IMR-90 (cell line): ENCODE measurements around the gene MCAM. TPM values are rescaled to one million over a fixed set of nuclear protein-coding genes. Genes with fewer than 3 reads are reported as not detected.

Experiments
- ATAC-seq: fragments of 200-7000 bp; cut with Tn5 transposase; 2 replicates; pipeline ENCODE4 v1.9.1; 2020; ENCODE audit warnings: low read depth, mild to moderate bottlenecking, moderate library complexity
- BruUV-seq: library from RNA; stranded (reverse); fragments of 400-500 nt; replicated peaks from 2 replicates; lab custom pipeline; 2021; lab: Mats Ljungman, UMichigan
- CTCF ChIA-PET: fragments of 300-600 bp; formaldehyde crosslinking; extraction: SDS; loops from one replicate; lab custom pipeline; 2021; ENCODE audit warnings: antibody characterized with exemption; lab: Yijun Ruan, JAX
- POLR2A ChIA-PET: fragments of 300-600 bp; sonication (Branson Sonifier 250); formaldehyde crosslinking; loops from one replicate; lab custom pipeline; 2022; ENCODE audit warnings: antibody characterized with exemption; ENCODE audit not compliant: unreplicated experiment; lab: Charles Lee
- DNase-seq: peaks from one replicate; pipeline ENCODE4 v3.0.0; 2013
- H2AFZ ChIP-seq: replicated peaks from 2 replicates; pipeline ENCODE3; 2013; ENCODE audit warnings: low read length, mild to moderate bottlenecking; ENCODE audit not compliant: poor library complexity
- H2AK5ac ChIP-seq: 2 replicates; pipeline ENCODE4 v1.6.1; 2013; ENCODE audit warnings: low read depth, low read length, inconsistent platforms
- H2AK9ac ChIP-seq: replicated peaks from 2 replicates; pipeline ENCODE3; 2013; ENCODE audit warnings: mild to moderate bottlenecking, low read depth, low read length, moderate library complexity; ENCODE audit not compliant: poor library complexity
- H2BK120ac ChIP-seq: 2 replicates; pipeline ENCODE4 v1.6.1; 2013; ENCODE audit warnings: low read depth, low read length, inconsistent platforms
- H2BK15ac ChIP-seq: 3 replicates; pipeline ENCODE4 v1.6.1; 2013; ENCODE audit warnings: low read depth, low read length, inconsistent platforms
- H2BK20ac ChIP-seq: 2 replicates; pipeline ENCODE4 v1.6.1; 2013; ENCODE audit warnings: low read depth, mild to moderate bottlenecking, inconsistent platforms, low read length, moderate library complexity
- H2BK5ac ChIP-seq: 2 replicates; pipeline ENCODE4 v1.6.1; 2013; ENCODE audit warnings: mild to moderate bottlenecking, low read depth, low read length, inconsistent platforms; ENCODE audit not compliant: poor library complexity, severe bottlenecking
- H3K14ac ChIP-seq: replicated peaks from 2 replicates; pipeline ENCODE4 v1.6.1; 2013; ENCODE audit warnings: low read depth, low read length, inconsistent platforms
- H3K18ac ChIP-seq: 2 replicates; pipeline ENCODE4 v1.6.1; 2013; ENCODE audit warnings: low read depth, low read length, control low read depth
- H3K23ac ChIP-seq: 2 replicates; pipeline ENCODE4 v1.6.1; 2013; ENCODE audit warnings: low read depth, low read length, inconsistent platforms
- H3K27ac ChIP-seq: 2 replicates; pipeline ENCODE4 v1.5.1; 2013; ENCODE audit warnings: mild to moderate bottlenecking, control low read depth, low read length; ENCODE audit not compliant: insufficient read depth
- H3K27me3 ChIP-seq: 2 replicates; pipeline ENCODE4 v1.6.1; 2013; ENCODE audit warnings: low read length; ENCODE audit not compliant: control insufficient read depth, insufficient read depth
- H3K36me3 ChIP-seq: 2 replicates; pipeline ENCODE4 v1.6.1; 2013; ENCODE audit warnings: low read length, mixed read lengths; ENCODE audit not compliant: control insufficient read depth, insufficient read depth
- H3K4ac ChIP-seq: 2 replicates; pipeline ENCODE4 v1.6.1; 2013; ENCODE audit warnings: low read depth, low read length, inconsistent platforms
- H3K4me1 ChIP-seq: 2 replicates; pipeline ENCODE4 v1.6.1; 2013; ENCODE audit warnings: low read length, mixed read lengths; ENCODE audit not compliant: control insufficient read depth, insufficient read depth
- H3K4me2 ChIP-seq: 2 replicates; pipeline ENCODE4 v1.6.1; 2013; ENCODE audit warnings: low read depth, mild to moderate bottlenecking, control low read depth, low read length, moderate library complexity
- H3K4me3 ChIP-seq: 2 replicates; pipeline ENCODE4 v1.5.1; 2013; ENCODE audit warnings: low read depth, mild to moderate bottlenecking, control low read depth, low read length, moderate library complexity; ENCODE audit not compliant: insufficient read depth
- H3K56ac ChIP-seq: 2 replicates; pipeline ENCODE4 v1.6.1; 2013; ENCODE audit warnings: low read length, inconsistent platforms; ENCODE audit not compliant: insufficient read depth; ENCODE audit errors: extremely low read depth
- H3K79me1 ChIP-seq, 2 experiments: 2 replicates each; pipeline ENCODE4 v1.6.1; 2013; ENCODE audit warnings: low read length in 2 of 2, inconsistent platforms in 1 of 2, low read depth in 1 of 2
- H3K9ac ChIP-seq: 2 replicates; pipeline ENCODE4 v1.6.1; 2013; ENCODE audit warnings: low read depth, low read length, control low read depth
- H3K9me1 ChIP-seq: 2 replicates; pipeline ENCODE4 v1.6.1; 2013; ENCODE audit warnings: low read length, inconsistent platforms; ENCODE audit not compliant: insufficient read depth
- H3K9me3 ChIP-seq: 2 replicates; pipeline ENCODE4 v1.6.1; 2013; ENCODE audit warnings: low read length; ENCODE audit not compliant: control insufficient read depth, insufficient read depth
- H4K20me1 ChIP-seq: 2 replicates; pipeline ENCODE4 v1.6.1; 2013; ENCODE audit warnings: low read length, inconsistent platforms; ENCODE audit not compliant: insufficient read depth
- H4K5ac ChIP-seq: 2 replicates; pipeline ENCODE4 v1.6.1; 2013; ENCODE audit warnings: mild to moderate bottlenecking, low read depth, low read length, control low read depth
- H4K8ac ChIP-seq, 2 experiments: 2 replicates each; pipeline ENCODE4 v1.6.1; 2013; ENCODE audit warnings: low read depth in 2 of 2, low read length in 2 of 2, control low read depth in 1 of 2, inconsistent platforms in 1 of 2
- H4K91ac ChIP-seq: 2 replicates; pipeline ENCODE4 v1.6.1; 2013; ENCODE audit warnings: low read depth, low read length, inconsistent platforms; ENCODE audit not compliant: insufficient read depth
- MAFK ChIP-seq: IDR thresholded peaks from 2 replicates; pipeline ENCODE4 v1.6.1; 2012; ENCODE audit warnings: low read depth, low read length, improper control_type of control experiment
- MAZ ChIP-seq: IDR thresholded peaks from 2 replicates; pipeline ENCODE4 v1.6.1; 2012; ENCODE audit warnings: low read depth, mild to moderate bottlenecking, low read length, improper control_type of control experiment, moderate library complexity, borderline replicate concordance
- POLR2A ChIP-seq: IDR thresholded peaks from 2 replicates; pipeline ENCODE4 v1.6.1; 2012; ENCODE audit warnings: mild to moderate bottlenecking, low read depth, low read length
- RAD21 ChIP-seq: IDR thresholded peaks from 2 replicates; pipeline ENCODE4 v1.6.1; 2012; ENCODE audit warnings: low read length, improper control_type of control experiment
- RCOR1 ChIP-seq: IDR thresholded peaks from 2 replicates; pipeline ENCODE4 v1.6.1; 2012; ENCODE audit warnings: mild to moderate bottlenecking, low read length, improper control_type of control experiment; ENCODE audit not compliant: insufficient replicate concordance
- RFX5 ChIP-seq: IDR thresholded peaks from 2 replicates; pipeline ENCODE4 v1.8.0; 2012; ENCODE audit warnings: low read depth, mild to moderate bottlenecking, low read length, moderate library complexity
- WGBS, 2 experiments: methylation state at CpG; one replicate each; pipeline versions ENCODE4 v1.1.5 to v1.1.7; 2013; ENCODE audit warnings: missing lambda C conversion rate in 2 of 2; ENCODE audit not compliant: insufficient read length in 1 of 2; ENCODE audit errors: extremely low coverage in 2 of 2; 5-methylcytosine and 5-hydroxymethylcytosine counted together
- dilution Hi-C: fragments of 300-500 bp; cut with HindIII; formaldehyde crosslinking; loops from one replicate; pipeline ENCODE4 v1.14.3; 2018; ENCODE audit warnings: low sequenced_read_pairs; ENCODE audit not compliant: unreplicated experiment
- in situ Hi-C: fragments of 300-500 bp; cut with MboI; formaldehyde crosslinking; loops from 3 replicates; pipeline ENCODE4 v1.14.3; 2019; ENCODE audit warnings: low sequenced_read_pairs, inconsistent platforms, mixed read lengths
- intact Hi-C: fragments of 100-400 bp; cut with micrococcal nuclease; formaldehyde crosslinking; loops from 2 replicates; pipeline ENCODE4 v1.10.0; 2022
- polyA plus RNA-seq, 3 experiments: library from polyadenylated mRNA; depleted of rRNA; stranded (reverse); fragments of >200 nt; gene quantifications; 2 replicates each; pipeline ENCODE4 v1.2.3, GENCODE V29; 2012; ENCODE audit warnings: low replicate concordance in 1 of 3
- total RNA-seq: library from RNA; depleted of rRNA; stranded (reverse); fragments of >200 nt; gene quantifications from 2 replicates; pipeline ENCODE4 v1.2.3, GENCODE V29; 2012

Gene MCAM
- total and polyA plus RNA-seq, 2 of the 4 experiments (the other 2 are of a cell fraction) = 95.1 to 131 TPM

DNA sequence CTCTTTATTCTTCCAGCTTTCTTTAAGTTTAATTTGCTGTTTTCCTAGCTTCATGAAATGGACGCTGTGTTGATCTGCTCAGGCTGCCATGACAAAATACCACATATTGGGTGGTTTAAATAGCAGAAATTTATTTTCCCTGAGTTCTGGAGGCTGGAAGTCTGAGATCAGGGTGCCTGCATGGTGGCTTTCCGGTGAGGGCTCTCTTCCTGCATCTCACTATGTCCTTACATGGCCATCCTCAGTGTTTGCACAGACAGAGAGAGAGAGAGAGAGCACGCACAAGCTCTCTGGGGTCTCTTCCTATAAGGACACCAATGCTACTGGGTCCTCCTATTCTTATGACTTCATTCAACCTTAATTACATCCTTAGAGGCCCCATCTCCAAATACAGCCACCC is 28.7 kb downstream of the MCAM start:
- Histone ChIP-seq H4K5ac (no peak overlapping the region), H4K8ac (no peak overlapping the region), H3K23ac (no peak overlapping the region), H3K4me1 (no peaks in the 10 kb centered on the region), H2AFZ (no peak overlapping the region), H2BK120ac (no peak overlapping the region), H2BK20ac (no peak overlapping the region), H3K36me3 (peaks cover 43% of the 10 kb centered on the region), H2BK5ac (no peak overlapping the region), H2AK9ac (no peak overlapping the region), H3K4ac (no peak overlapping the region), H3K18ac (no peak overlapping the region), H3K79me1 (peaks cover 23 to 29% of the 10 kb centered on the region in 2 experiments; a peak in 3 of 4 replicates), H3K4me3 (no peak overlapping the region), H3K9ac (no peak overlapping the region), H3K56ac (no peak overlapping the region), H3K27ac (no peak overlapping the region), H4K20me1 (no peaks in the 10 kb centered on the region), H3K4me2 (no peak overlapping the region), H3K9me3 (peaks cover 9% of the 10 kb centered on the region), H3K14ac (no peak overlapping the region), H3K9me1 (no peaks in the 10 kb centered on the region), H4K91ac (no peak overlapping the region), H3K27me3 (no peaks in the 10 kb centered on the region), H2BK15ac (no peak overlapping the region), H2AK5ac (no peak overlapping the region)
- no CpG with 5 or more reads among the region's 3 CpGs for WGBS, 2 experiments
- ChIA-PET CTCF (no interaction called here), POLR2A (no interaction called here)
- no peak for TF ChIP-seq RFX5
- TF ChIP-seq MAZ = no peak
- TF ChIP-seq MAFK = no peak
- TF ChIP-seq RAD21 = no peak
- no peak for TF ChIP-seq POLR2A
- TF ChIP-seq RCOR1 = no peak
- no TSS peak for BruUV-seq
- ATAC-seq (no peak), DNase-seq (no peak)
- intact Hi-C loops = no loop called here
- dilution Hi-C loops = no loop called here
- in situ Hi-C loops = no loop called here
